ENCODE measurements around the gene FKBP2. TPM values are rescaled to one million over a fixed set of nuclear protein-coding genes. Genes with fewer than 3 reads are reported as not detected.
A peak's percentile ranks its signal among the peaks of the same experiment; 100 is the strongest.

The FKBP2 gene
- total RNA-seq, 8 experiments from 2014 or later: 61.8 to 156 (median 85.0) TPM

DNA sequence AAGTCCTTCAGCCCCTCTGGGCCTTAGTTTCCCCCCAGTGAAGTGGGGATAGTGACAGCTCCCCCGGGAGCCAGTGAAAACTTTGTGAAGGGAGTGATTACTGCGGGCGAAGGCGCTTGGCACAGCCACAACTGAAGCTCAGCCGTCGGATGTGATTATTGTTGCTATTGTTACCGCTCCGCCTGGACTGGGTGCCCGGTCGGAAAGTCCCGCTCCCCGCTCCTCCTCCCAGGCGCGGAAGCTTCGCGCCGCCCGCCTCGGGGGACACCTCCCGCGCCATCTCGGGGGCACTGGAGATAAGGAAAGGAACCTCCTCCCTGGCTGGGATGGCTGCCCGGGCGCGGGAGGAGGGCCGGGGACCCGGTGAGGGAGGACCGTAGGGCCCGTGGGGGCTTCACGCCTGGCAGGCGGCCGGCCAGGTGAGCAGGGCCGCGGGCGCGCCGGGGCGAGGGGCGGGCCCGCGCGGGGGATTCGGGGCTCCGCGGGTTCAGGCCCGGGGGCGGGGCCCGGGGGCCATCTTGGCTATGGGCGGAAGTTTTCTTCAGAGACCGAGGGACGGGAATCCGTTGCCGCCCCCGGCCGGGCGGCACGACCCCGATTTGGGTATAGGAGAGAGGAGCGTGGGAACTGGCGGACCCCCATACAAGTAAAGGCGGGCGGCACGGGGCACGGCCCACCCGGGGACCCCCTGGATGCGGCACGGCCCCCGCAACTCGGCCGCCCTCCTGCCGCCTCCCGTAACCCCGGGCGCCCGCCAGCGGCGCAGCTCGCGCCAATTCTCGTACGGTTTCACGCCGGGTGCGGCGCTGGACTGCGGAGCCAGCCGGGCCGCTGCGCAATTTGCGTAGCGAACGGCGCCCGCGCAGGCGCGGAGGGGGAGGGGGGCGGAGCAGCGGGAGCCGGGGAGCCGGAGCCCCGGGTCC is 44.3 kb downstream of the FKBP2 start, which contains the start of gene GPR137:
GPR137 (plus strand) TSS at position 887 of the 923 bp plus-strand sequence. CDS start 677 bp downstream, outside the sequence.
- WGBS, 10 experiments: 0 to 3% (median 0%) methylated on average over 3 to 10 of the region's 102 CpGs; no CpG with 5 or more reads in 6 of the 10 experiments
- peak within 1 kb of the TSS; percentile 71 to 79 for H3K27ac ChIP-seq
- peak within 1 kb of the TSS; percentile 80 to 96 (median 88) for H3K4me3 ChIP-seq
- in situ Hi-C loops (cut with MboI; ENCODE audit: low pct_unique_long_range_greater_than_20kb in 2 of 9, low sequenced_read_pairs in 9 of 9, unreplicated experiment in 9 of 9): no loop called here
- H3K4me1 ChIP-seq (replicated peaks in 1 of 2): peaks cover 10 to 12% of the 10 kb centered on the region in 2 donors
- ATAC-seq (replicated peaks in 6 of 8): peak; percentile 42 to 67 (median 55)

DNA sequence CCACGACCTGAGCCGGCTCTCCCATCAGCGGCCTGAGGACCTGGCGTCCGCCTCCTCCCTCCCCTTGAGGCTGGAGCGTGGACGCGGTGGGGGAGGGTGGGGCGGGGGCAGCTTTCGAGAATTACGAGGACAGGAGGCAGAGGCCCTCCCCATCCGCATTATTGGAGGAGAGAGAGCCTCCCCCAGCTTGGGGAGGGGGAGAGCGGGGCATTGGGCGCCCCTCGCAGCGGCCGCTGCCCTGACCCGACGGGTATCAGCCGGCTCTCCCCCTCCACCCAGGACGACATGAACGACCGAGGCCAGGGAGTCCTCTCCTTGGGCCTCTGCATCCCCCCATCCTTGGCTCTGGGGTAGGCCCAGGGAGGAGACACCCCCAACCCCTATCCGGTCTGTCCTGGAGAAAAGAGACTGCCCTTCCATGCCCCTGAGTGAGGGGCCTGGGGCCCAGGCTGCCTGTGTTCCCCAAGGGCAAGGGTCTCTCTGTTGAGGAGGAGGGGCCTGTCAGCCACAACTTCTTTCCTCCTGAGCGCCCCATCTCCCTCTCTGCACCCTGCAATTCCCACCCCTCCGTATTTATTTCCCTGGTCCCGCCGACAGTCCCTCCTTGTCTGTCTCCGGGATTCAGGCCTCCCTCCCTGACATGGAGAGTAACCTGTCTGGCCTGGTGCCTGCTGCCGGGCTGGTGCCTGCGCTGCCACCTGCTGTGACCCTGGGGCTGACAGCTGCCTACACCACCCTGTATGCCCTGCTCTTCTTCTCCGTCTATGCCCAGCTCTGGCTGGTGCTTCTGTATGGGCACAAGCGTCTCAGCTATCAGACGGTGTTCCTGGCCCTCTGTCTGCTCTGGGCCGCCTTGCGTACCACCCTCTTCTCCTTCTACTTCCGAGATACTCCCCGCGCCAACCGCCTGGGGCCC is 45.2 kb downstream of the FKBP2 start:
- in situ Hi-C loops (cut with MboI; ENCODE audit: low pct_unique_long_range_greater_than_20kb in 2 of 9, low sequenced_read_pairs in 9 of 9, unreplicated experiment in 9 of 9): no loop called here
- H3K4me3 ChIP-seq: peak overlapping the region; percentile 80 to 96 (median 88)
- peak overlapping the region; percentile 47 to 79 for H3K27ac ChIP-seq
- peaks cover 11 to 14% of the 10 kb centered on the region in 2 donors for H3K4me1 ChIP-seq (replicated peaks in 1 of 2)
- WGBS, 10 experiments: 0 to 87% (median 50%) methylated on average over 1 to 7 of the region's 40 CpGs; no CpG with 5 or more reads in 5 of the 10 experiments
- peak in 3 of 8 experiments; percentile 0 to 9 (median 2) for ATAC-seq (replicated peaks in 6 of 8)

DNA sequence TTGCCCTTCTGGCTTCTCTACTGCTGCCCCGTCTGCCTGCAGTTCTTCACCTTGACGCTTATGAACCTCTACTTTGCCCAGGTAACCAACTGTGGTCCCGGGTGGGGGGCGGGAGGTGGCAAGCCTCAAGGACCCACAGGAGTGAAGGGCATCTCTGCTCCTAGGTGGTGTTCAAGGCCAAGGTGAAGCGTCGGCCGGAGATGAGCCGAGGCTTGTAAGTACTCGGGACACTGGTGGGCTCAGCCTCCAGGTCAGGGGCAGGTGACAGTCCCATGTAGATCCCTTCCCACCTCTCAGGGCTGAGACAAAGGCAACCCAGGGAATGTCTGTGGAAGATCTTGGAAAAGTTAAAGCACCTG is 45.9 kb downstream of the FKBP2 start:
- Histone ChIP-seq H3K4me1 (replicated peaks in 1 of 2) (peaks cover 13 to 17% of the 10 kb centered on the region in 2 donors), H3K27ac (no peak overlapping the region), H3K4me3 (no peak overlapping the region)
- in situ Hi-C loops (cut with MboI; ENCODE audit: low pct_unique_long_range_greater_than_20kb in 2 of 9, low sequenced_read_pairs in 9 of 9, unreplicated experiment in 9 of 9): no loop called here
- 57 to 100% (median 60%) methylated on average over 1 to 5 of the region's 9 CpGs; no CpG with 5 or more reads in 7 of the 10 experiments for WGBS, 10 experiments
- no peak for ATAC-seq (replicated peaks in 6 of 8)

DNA sequence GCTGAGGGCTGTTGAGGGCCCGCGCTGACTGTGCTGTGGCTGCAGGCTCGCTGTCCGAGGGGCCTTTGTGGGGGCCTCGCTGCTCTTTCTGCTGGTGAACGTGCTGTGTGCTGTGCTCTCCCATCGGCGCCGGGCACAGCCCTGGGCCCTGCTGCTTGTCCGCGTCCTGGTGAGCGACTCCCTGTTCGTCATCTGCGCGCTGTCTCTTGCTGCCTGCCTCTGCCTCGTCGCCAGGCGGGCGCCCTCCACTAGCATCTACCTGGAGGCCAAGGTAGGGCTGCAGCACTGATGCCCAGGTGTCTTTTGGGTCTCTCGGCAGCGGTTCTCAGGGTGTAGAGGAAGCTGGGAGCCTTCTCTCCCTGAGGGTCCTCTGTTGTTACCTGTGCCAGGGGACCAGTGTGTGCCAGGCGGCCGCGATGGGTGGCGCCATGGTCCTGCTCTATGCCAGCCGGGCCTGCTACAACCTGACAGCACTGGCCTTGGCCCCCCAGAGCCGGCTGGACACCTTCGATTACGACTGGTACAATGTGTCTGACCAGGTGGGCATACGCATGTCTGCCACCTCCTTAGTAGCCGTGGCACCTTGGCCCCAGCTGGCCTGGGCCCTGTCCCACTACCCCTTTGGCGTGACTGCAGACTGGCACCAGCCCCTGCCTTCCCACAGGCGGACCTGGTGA is 46.9 kb downstream of the FKBP2 start:
- H3K4me1 ChIP-seq (replicated peaks in 1 of 2): peaks cover 13 to 17% of the 10 kb centered on the region in 2 donors
- no peak overlapping the region for H3K27ac ChIP-seq
- 80 to 93% (median 90%) methylated on average over 1 to 14 of the region's 33 CpGs; no CpG with 5 or more reads in 6 of the 10 experiments for WGBS, 10 experiments
- no peak overlapping the region for H3K4me3 ChIP-seq
- in situ Hi-C loops (cut with MboI; ENCODE audit: low pct_unique_long_range_greater_than_20kb in 2 of 9, low sequenced_read_pairs in 9 of 9, unreplicated experiment in 9 of 9): no loop called here
- no peak for ATAC-seq (replicated peaks in 6 of 8)

DNA sequence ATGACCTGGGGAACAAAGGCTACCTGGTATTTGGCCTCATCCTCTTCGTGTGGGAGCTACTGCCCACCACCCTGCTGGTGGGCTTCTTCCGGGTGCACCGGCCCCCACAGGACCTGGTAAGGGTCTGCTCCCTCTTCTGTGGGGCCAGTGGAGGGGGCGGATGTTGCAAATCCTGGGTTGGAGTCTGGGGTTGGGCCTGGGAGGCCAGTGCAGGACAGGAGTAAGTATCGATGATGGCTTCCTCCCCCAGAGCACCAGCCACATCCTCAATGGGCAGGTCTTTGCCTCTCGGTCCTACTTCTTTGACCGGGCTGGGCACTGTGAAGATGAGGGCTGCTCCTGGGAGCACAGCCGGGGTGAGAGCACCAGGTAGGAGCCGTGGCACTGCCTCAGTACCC is 47.5 kb downstream of the FKBP2 start:
- Histone ChIP-seq H3K4me1 (replicated peaks in 1 of 2) (peaks cover 13 to 17% of the 10 kb centered on the region in 2 donors), H3K27ac (no peak overlapping the region), H3K4me3 (no peak overlapping the region)
- WGBS, 10 experiments: 100% methylated on average over 1 of the region's 9 CpGs; no CpG with 5 or more reads in 9 of the 10 experiments
- in situ Hi-C loops (cut with MboI; ENCODE audit: low pct_unique_long_range_greater_than_20kb in 2 of 9, low sequenced_read_pairs in 9 of 9, unreplicated experiment in 9 of 9): no loop called here
- no peak for ATAC-seq (replicated peaks in 6 of 8)

DNA sequence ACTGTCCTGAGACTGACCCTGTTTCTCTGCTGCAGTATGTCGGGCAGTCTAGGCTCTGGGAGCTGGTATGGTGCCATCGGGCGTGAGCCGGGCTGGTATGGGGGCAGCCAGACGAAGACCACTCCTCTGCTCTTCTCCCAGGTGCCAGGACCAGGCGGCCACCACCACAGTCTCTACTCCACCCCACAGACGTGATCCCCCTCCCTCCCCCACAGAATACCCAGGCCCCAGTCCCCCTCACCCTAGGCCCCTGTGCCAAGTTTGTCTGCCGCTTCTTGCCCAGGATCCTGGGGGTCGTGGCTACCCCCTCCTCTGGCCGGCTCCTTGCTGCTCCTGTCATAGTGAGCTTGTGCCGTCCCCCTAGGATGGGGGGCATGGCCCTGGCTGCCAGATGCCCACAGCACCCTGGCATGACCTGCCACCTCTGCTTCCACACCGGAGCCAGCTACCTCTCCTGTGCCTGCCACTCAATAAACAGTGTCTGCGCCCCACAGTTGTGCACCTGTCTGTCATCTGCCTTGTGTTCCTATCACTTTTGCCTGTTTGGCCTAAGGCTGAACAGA is 48.2 kb downstream of the FKBP2 start:
- Histone ChIP-seq H3K27ac (no peak overlapping the region), H3K4me3 (no peak overlapping the region), H3K4me1 (replicated peaks in 1 of 2) (peaks cover 9 to 11% of the 10 kb centered on the region in 2 donors)
- in situ Hi-C loops (cut with MboI; ENCODE audit: low pct_unique_long_range_greater_than_20kb in 2 of 9, low sequenced_read_pairs in 9 of 9, unreplicated experiment in 9 of 9): no loop called here
- no peak for ATAC-seq (replicated peaks in 6 of 8)
- WGBS, 10 experiments: 36% methylated on average over 2 of the region's 13 CpGs; no CpG with 5 or more reads in 9 of the 10 experiments

DNA sequence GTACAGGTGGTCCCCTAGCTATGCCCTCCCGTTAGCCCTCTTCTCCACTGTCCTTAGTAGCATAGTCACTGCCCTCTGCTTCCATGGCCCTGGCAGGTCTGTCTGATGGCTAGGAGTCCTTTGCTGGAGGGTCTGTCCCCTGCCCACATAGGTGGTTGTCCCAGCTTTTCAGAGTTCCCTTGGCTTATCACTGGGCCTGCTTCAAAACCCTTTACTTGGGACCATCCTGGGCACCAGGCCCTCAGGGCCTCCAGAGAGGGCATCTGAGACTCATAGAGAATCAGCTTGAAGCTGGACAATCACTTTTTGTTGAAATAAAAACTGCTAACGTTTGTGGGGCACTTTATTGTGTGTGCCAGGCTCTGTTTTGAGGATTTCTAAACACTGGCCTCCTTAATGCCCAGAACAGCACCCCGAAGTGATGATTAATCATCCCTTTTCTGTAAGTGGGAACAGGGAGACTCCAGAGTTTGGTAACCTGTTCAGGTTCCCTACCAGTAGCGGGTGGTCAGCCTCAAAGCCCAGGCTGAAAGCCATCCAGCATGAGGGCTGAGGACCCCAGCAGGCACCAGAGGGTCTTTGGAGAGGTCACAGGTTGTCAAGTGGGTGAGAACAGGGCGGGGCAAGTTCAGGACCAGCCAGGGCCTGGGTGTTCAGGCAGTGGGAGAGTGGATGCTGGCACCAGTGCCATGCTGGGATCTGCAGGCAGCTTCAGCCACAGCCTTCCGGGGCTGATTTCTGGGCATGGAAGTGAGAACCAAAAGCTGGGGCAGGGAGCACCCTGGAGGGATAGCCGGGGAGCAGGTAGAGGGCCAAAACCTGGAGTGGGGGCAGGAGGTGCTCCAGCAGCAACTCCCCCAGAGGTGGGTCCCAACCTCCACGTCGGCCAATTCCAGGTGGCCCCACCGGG is 49.7 kb downstream of the FKBP2 start:
- 0 to 100% (median 49%) methylated on average over 1 to 3 of the region's 10 CpGs; no CpG with 5 or more reads in 2 of the 10 experiments for WGBS, 10 experiments
- in situ Hi-C loops (cut with MboI; ENCODE audit: low pct_unique_long_range_greater_than_20kb in 2 of 9, low sequenced_read_pairs in 9 of 9, unreplicated experiment in 9 of 9): no loop called here
- Histone ChIP-seq H3K4me1 (replicated peaks in 1 of 2) (peaks cover 9 to 11% of the 10 kb centered on the region in 2 donors), H3K4me3 (peak overlapping the region in 4 of 5 donors; percentile 29 to 39 (median 36)), H3K27ac (no peak overlapping the region)
- no peak for ATAC-seq (replicated peaks in 6 of 8)

DNA sequence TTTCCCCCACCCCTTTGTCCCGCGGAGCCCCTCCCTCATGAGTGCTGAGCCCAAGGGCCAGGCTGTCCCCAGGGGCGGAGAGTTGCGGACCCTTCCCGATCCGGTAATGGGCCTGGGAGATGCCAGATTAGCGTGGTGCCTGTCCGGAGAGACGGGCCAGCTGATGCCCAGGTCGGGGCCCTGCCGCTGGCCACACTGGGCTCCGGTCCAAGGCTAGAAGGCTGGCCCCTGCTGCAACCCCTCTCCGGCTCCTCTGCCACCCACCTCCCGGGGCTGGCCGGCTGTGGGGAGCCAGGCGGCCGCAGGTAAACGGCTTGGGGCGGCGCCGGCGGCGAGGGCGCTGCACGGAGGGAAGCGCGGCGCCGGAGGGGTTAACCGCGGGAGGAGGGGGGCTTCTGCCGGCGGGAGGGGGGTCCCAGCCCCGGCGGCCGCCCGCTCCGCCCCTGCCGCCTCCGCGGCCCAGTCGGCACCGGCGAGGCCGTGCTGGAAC is 50.4 kb downstream of the FKBP2 start, which contains the start of gene KCNK4:
KCNK4 (plus strand) TSS at position 41 of the 490 bp plus-strand sequence. CDS start 1,717 bp downstream, outside the sequence.
- Histone ChIP-seq H3K27ac (no peak within 1 kb of the TSS), H3K4me1 (replicated peaks in 1 of 2) (peaks cover 7 to 8% of the 10 kb centered on the region in 2 donors), H3K4me3 (peak within 1 kb of the TSS; percentile 29 to 39 (median 34))
- in situ Hi-C loops (cut with MboI; ENCODE audit: low pct_unique_long_range_greater_than_20kb in 2 of 9, low sequenced_read_pairs in 9 of 9, unreplicated experiment in 9 of 9): no loop called here
- peak in 4 of 8 experiments; percentile 3 to 22 (median 6) for ATAC-seq (replicated peaks in 6 of 8)
- WGBS, 10 experiments: no CpG with 5 or more reads among the region's 45 CpGs

DNA sequence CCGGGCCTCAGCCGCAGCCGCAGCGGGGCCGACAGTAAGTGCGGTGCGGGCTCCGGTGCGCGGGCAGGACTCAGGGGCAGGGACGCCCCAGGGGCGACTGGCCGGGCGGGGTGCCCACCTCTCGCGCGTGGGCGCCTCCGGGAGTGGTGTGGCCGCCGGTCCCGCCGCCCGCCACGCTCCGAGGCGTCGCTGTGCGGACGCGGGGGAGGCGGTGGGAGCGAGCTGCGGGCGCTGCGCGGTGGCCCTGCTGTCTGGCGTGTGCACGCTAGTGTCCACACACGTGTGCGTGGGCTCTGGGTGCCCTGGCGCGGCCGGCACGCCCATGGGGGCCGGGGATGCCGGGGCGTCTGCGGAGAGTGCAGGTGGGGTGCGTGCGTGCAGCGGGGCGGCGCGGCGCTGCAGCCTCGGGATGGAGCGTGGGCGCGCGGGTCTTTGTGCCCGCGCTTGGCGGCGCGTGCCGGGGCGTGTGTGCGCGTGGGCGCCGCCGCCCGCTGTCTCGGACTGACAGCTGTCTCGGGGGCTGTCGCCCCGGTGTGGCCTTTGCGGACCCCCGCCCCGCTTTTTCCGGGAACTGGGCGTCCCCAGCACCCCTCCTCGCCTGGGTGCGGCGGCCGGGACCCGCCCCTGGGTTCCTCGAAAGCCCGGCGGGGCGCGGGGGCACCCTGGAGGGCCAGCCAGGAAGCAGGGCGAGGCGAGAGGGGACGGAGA is 51.0 kb downstream of the FKBP2 start:
- Histone ChIP-seq H3K4me1 (replicated peaks in 1 of 2) (peaks cover 3 to 4% of the 10 kb centered on the region in 2 donors), H3K27ac (no peak overlapping the region), H3K4me3 (peak overlapping the region; percentile 29 to 39 (median 34))
- in situ Hi-C loops (cut with MboI; ENCODE audit: low pct_unique_long_range_greater_than_20kb in 2 of 9, low sequenced_read_pairs in 9 of 9, unreplicated experiment in 9 of 9): no loop called here
- ATAC-seq (replicated peaks in 6 of 8): peak; percentile 38 to 70 (median 57)
- 0% methylated on average over 2 of the region's 96 CpGs; no CpG with 5 or more reads in 8 of the 10 experiments for WGBS, 10 experiments

DNA sequence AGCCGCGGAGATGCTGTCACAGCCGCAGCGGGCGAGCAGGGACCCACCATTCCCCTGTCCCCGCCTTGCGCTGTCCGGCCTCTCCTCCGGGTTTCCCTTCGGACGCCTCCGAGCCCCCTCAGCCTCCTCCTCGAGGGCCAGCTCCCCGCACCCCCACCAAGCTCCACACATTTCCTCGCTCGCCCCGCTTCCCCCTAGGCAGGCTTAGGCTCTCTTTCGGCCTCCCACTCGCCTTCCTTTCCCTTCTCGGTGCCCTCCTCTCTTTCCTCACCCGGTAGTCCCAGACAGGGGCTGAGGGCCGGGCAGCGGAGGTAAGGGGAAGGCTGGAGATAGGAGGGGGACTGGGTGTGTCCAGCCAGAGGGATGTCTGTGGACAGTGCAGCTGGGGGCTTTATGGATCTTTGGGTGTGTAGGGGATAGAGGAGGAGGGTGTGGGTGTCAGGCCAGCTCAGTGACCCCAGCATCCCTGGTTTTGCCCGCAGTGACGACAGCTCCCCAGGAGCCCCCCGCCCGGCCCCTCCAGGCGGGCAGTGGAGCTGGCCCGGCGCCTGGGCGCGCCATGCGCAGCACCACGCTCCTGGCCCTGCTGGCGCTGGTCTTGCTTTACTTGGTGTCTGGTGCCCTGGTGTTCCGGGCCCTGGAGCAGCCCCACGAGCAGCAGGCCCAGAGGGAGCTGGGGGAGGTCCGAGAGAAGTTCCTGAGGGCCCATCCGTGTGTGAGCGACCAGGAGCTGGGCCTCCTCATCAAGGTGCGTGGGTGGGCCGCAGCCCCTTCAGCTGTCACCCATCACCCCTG is 51.8 kb downstream of the FKBP2 start:
- Histone ChIP-seq H3K4me3 (peak overlapping the region; percentile 29 to 39 (median 34)), H3K27ac (no peak overlapping the region), H3K4me1 (replicated peaks in 1 of 2) (peaks cover 3 to 10% of the 10 kb centered on the region in 2 donors)
- in situ Hi-C loops (cut with MboI; ENCODE audit: low pct_unique_long_range_greater_than_20kb in 2 of 9, low sequenced_read_pairs in 9 of 9, unreplicated experiment in 9 of 9): no loop called here
- WGBS, 10 experiments: 13 to 100% (median 91%) methylated on average over 2 to 7 of the region's 42 CpGs; no CpG with 5 or more reads in 7 of the 10 experiments
- peak in 6 of 8 experiments; percentile 12 to 43 (median 36) for ATAC-seq (replicated peaks in 6 of 8)
